DMS53 (cell line): ENCODE data around the gene PLEKHG2.

ENCODE experiments used
- DNase-seq: peaks from one replicate; lab custom pipeline; 2025; lab: John Stamatoyannopoulos, UW

Gene PLEKHG2

DNA sequence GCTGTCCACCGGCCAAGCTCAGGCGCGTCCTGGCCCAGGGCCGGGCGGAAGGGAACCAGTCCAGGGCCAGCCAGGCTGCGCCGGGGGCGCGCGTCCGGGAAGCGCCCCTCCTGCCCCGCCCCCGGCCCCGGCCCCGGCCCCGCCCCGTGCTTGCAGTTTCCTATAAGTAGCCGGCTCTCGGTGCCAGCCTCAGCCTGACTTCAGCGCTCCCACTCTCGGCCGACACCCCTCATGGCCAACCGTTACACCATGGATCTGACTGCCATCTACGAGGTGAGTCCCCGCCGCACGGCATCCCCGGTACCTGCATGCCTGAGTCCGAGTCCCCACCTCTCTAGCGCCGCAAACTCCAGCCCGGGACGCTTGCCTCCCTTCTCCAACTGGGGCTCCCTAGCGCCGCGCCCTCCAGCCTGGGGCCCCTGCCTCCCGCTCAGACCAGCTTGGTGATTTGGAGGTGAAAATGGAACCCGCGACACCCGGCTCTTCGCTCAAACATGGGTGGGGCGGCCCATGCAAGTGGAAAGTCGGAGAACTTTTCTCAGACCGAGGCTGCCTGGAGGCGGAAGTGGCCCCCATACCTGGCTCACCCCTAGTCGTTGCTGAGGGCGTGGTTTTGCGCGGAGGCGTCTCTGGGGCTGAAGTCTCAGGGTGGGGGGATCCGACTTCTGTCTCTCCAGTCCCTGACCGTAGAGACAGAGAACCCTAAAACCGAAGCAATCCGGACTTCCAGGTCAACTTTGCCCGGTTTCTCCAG lies 5.6 kb upstream of the PLEKHG2 start, which contains the start of gene ZFP36:
Gene ZFP36, plus strand, starts transcription at position 192 of the 754 bp plus-strand sequence. Its CDS starts 58 bp downstream, at position 250.
- peak; percentile 94 for DNase-seq

DNA sequence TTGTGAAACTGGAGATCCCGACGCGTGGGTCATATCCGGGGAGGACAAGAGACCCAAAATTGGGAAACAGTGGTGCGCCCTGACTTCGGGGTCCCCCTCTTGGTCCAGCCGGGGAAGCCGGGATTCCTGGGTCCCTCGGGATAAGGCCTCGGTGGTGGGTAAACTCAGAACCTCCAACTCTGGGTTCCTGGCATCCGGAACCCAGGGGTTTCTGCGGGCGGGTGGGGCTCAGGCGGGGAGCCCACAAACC lies 5.1 kb upstream of the PLEKHG2 start:
- no peak for DNase-seq

DNA sequence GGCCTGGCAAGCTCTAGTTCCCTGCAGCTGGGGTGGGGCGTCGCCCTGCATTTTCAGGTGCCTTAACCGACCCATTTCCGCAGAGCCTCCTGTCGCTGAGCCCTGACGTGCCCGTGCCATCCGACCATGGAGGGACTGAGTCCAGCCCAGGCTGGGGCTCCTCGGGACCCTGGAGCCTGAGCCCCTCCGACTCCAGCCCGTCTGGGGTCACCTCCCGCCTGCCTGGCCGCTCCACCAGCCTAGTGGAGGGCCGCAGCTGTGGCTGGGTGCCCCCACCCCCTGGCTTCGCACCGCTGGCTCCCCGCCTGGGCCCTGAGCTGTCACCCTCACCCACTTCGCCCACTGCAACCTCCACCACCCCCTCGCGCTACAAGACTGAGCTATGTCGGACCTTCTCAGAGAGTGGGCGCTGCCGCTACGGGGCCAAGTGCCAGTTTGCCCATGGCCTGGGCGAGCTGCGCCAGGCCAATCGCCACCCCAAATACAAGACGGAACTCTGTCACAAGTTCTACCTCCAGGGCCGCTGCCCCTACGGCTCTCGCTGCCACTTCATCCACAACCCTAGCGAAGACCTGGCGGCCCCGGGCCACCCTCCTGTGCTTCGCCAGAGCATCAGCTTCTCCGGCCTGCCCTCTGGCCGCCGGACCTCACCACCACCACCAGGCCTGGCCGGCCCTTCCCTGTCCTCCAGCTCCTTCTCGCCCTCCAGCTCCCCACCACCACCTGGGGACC lies 4.6 kb upstream of the PLEKHG2 start:
- peak; percentile 82 for DNase-seq

DNA sequence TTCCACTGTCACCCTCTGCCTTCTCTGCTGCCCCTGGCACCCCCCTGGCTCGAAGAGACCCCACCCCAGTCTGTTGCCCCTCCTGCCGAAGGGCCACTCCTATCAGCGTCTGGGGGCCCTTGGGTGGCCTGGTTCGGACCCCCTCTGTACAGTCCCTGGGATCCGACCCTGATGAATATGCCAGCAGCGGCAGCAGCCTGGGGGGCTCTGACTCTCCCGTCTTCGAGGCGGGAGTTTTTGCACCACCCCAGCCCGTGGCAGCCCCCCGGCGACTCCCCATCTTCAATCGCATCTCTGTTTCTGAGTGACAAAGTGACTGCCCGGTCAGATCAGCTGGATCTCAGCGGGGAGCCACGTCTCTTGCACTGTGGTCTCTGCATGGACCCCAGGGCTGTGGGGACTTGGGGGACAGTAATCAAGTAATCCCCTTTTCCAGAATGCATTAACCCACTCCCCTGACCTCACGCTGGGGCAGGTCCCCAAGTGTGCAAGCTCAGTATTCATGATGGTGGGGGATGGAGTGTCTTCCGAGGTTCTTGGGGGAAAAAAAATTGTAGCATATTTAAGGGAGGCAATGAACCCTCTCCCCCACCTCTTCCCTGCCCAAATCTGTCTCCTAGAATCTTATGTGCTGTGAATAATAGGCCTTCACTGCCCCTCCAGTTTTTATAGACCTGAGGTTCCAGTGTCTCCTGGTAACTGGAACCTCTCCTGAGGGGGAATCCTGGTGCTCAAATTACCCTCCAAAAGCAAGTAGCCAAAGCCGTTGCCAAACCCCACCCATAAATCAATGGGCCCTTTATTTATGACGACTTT lies 3.9 kb upstream of the PLEKHG2 start:
- DNase-seq = peak; percentile 70

DNA sequence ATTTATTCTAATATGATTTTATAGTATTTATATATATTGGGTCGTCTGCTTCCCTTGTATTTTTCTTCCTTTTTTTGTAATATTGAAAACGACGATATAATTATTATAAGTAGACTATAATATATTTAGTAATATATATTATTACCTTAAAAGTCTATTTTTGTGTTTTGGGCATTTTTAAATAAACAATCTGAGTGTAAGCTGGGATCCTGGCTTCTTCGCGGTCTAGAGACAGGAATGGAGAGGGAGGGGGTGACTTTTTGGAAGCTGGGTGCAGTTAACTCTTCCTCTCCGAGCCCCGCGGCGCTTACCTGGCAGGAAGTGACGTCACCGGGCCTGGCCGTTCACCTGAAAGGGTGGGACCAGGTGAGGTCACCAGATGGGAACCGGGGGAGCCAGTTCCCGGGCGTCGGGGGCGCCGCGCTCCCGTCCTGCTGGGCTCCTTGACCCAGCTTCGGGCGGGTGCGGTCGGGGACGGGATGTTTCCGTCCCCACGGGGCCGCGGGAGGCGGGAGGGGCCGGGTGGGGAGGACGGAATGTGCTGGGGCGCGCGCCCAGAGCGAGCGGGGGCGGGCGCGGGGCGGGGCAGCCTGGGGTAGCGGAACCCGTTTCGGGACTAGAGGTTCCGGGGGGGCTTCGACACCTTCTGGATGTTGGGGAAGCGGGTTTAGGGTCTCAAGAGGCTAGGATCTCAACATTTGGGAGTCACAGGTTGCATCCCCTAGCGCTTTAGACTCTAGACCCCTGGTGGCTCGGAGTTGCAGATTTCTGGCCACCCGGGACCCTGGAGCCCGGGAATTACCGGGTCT lies 3.1 kb upstream of the PLEKHG2 start:
- peak; percentile 99 for DNase-seq

DNA sequence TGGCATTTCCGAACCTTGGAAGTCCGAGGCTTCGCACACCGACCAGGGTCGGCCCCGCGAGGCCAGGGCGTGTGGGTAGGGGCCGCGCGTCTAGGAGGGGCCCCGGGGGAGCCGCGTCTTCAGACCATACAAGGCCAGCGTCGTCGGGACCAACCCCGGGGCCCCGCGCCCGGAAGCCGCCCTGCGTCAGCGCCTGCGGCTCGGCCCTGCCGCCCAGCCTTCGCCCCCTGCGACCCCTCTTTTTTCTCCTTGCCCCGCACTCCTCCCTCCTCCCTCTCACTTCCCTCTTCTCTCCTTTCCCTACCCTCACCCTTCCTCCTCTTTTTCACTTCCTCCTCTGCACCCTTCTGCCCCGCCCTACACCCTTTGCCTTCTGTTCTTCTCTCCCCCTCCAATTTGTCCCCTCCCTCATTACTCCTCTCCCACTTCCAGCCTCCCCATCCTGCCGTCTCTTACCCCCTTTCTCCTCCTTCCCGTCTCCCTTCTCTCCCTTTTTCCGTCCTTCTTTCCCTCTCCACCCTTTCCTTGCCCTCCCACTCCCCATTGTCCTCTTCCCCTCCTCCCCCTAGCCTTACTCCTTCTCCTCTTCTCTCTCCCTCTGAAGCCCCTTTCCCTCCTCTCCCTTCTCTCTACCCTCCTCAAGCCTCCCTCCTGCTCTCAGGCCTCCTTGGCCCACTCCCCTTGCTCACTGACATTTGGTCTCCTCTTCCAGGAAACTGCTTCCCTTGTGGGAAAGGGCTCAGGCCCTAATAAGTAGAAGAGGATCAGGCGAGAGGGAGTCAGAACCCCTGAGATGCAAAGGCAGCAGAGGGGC lies 2.2 kb upstream of the PLEKHG2 start:
- peak; percentile 85 for DNase-seq

DNA sequence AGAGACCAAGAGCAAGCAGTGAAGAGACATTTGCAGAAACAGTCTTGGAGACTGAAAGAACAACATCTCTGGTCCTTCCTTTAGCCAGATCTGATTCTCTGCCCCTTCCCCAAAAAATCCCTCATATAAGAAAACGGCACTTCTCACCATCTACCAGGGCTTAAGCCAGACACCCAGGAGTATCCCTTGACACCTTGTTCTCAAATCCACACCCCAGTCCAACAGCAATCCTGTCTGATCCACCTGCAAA lies 1.7 kb upstream of the PLEKHG2 start:
- DNase-seq = no peak

DNA sequence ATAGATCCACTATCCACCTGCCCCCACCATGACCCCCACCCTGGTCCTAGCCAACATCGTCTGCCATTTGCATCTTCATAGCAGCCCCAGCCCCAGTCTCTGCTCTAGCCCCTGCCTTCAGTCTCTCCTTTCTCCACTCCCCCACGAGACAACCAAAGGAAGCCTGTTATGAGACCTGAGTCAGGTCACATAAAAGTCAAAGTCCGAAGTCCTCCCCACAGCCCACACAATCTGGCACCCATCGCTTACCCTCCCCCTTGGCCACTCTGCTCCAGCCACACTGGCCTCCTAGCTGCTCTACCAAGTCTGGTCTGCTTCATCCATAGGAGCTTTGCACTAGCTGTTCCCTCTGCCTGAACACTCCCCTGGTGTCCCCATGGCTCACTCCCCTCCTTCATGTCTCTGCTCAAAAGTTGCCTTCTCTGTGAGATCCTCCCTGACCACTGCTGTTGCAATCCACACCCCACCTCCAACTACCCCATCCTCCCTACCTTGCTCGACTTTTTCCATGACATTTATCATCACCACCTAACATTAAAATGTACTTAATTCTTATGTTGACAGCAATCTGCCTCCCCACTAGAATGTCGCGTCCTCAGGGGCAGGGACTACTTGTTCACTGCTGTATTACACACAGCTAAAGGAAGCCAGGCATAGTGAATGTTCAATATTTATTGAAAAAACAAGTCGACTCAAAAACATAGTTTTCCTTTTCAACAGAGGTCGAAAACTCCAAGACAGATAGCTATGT lies 1.2 kb upstream of the PLEKHG2 start:
- peak; percentile 76 for DNase-seq

DNA sequence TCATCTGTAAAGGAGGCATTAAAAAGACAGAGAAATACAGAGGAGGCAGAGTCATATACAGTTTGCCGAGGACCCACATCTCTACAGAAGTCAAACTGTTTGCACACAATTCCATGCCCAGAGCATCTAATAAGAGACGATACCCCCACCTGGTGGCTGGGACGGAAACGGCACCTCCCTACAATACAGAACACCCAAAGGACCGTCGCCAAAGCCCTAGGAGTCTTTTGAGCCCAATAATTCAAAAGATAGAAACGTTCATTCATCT lies 703 bp upstream of the PLEKHG2 start:
- DNase-seq = peak; percentile 98

DNA sequence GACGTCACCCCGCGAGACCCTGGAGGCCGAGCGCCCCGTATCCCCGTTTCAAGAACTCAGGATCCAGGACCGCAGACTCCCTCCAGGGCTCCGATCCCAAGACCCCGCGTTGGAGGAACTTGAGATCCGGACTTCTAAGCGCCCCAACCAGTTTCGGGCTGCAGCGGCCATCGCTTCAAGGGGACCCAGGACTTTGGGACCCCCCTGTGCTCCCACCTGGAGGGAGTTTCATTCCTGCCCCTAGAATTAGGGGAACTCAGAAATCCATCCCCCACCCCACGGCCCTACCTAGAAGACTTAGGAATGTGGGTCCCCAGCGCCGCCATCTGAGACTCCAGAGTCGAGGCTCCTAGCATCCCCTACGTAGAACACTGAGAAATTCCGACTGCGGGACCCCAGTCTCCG lies 400 bp downstream of the PLEKHG2 start:
- DNase-seq = peak; percentile 60

DNA sequence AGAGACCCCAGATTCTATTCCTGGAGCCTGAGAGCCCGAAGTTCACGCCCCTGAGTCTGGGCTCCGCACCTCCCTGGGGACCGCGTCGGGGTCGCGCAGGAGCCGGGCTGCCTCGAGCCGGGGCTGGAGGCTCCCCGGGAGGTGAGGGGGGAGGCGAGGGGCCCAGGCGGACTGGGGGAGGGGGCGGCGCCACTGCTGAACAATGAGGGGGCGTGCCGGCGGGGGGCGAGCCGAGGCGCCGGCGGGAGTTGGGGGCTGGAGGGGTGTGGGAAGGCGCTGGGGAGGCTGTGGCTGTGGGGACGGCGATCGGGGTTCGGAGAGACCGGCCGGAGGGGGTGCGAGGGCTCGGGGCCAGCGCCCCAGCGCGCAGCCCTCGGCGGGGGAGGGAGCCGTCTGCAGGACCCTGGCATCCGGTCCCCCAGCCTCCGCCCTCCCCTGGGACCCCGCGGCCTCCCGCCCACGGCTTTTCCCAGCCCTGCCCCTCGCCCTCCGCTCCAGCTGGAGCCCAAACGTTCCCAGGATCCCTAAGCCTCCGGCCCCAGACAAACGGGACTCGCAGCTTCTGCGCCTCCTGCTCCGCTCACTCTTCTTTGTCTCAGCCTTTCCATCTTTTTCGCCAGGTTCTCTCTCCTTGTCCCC lies 922 bp downstream of the PLEKHG2 start:
- DNase-seq = peak; percentile 57

DNA sequence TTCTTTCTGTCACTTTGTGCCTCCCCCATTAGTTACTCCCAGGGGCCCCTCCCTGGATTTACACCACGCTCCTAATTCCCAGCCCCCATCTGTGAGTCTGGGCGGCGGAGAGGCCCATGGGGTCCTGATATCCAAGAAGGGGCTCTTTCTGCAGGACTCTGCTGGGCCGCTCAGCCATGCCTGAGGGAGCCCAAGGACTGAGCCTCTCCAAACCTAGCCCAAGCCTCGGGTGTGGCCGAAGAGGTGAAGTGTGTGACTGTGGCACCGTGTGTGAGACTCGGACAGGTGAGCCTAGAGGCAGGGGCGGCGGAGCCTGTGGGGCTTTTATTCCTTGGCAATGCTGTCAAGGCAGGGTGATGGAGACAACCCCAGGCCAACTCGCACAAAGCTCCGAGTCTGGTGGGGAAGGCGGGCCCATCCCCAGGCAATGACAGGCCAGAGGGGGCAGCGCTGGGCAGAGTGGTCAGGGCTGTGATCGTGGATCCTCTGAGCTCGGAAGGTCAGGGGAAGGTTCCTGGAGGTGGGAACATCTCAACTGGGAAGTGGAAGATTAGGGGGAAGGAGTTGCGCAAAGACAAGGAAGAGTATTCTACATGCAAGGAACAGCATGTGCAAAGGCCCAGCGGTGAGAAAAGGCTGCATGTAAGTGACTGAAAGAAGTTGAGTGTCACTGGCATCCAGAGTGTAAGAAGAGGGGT lies 1.6 kb downstream of the PLEKHG2 start:
- DNase-seq = no peak

DNA sequence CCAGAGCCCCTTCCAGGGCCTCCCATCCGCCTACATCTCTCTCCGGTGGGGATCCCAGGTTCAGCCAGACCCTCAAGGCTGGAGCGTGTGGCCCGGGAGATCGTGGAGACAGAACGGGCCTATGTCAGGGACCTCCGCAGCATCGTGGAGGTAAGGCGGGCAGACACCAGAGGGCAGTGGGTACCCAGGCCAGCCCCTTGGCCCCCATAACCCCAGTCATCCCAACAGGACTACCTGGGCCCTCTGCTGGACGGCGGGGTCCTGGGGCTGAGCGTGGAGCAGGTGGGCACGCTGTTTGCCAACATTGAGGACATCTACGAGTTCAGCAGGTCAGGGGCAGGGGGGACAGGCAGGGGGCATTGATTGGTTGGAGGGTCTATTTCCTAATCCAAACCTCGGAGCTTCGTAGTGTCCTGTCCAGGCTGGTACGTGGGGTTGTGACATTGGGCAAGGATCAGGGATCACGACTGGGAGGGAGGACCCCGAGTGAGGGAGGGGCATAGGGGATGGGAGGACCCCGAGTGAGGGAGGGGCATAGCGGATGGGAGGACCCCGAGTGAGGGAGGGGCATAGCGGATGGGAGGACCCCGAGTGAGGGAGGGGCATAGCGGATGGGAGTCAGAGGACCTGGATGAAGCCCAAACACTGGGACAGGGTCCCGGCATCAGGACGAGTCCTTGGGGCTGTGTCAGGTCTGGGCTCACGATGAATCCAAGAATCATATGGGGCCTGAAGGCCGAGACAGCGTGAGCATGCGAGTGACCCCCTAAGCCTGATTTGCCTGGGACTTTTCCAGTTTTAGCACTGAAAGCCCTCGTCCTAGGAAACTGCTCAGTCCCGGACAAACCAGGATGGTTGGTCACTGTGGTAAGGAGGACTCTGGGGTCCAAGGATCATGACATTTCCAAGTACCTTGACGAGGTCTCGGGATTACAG lies 2.9 kb downstream of the PLEKHG2 start:
- DNase-seq = no peak

DNA sequence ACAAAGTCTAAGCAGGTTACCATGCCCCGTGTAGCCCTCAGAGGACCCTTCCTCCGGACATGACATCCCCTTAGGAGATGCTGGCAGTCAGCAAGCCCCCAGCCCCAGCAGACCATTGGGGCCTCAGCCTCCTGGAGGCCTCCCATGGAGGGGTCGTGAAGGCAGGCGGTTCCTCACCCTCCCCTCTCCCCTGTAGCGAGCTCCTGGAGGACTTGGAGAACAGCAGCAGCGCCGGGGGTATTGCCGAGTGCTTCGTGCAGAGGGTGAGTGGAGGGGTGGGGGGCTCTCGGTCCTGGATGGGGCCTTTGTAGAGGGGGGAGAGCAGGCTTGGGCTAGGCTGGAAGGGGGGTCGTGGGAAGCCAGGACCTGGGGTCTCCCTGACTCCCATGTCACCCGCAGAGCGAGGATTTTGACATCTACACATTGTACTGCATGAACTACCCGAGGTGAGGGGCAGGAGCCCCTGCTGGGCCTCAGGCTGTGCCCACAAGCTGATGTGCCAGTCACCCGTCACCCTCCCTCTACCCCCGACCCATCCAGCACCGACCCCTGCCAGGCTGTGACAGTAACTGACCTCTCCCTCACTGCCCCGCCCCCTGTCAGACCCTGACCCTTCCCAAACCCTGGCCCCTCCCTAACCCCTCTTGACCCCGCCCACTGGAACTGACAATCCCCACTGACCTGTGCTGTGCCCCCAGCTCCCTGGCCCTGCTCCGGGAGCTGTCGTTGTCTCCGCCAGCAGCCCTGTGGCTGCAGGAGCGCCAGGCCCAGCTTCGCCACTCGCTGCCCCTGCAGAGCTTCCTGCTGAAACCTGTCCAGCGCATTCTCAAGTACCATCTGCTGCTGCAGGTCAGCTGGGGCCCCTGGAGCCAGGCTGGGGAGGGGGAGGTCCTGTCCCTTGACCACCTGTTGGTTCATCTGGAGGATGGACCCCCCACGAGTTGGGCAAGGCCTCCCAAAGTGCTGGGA lies 4.0 kb downstream of the PLEKHG2 start:
- DNase-seq = peak; percentile 57

DNA sequence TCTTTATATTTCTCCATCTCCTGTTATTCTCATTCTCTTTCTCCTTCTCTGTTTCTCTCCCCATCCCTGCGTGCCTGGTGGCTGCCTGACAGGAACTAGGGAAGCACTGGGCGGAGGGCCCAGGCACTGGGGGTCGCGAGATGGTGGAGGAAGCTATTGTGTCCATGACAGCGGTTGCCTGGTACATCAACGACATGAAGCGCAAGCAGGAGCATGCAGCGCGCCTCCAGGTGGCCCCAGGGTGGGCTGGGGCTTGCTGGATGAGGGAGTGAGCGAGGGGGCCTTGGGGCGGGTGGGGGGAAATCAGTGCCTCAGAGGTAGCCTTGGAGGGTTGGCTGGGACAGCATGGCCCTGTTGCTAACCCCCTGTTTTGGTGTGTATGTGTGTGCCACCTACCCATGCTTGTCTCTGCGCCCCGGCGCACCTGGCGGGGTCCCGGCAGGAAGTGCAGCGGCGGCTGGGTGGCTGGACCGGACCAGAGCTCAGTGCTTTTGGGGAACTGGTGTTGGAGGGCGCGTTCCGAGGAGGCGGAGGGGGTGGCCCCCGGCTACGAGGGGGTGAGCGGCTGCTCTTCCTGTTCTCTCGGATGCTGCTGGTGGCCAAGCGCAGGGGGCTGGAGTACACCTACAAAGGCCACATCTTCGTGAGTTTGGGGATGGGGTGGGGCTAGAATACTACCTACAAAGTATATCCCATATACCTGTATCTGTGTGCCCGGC lies 5.2 kb downstream of the PLEKHG2 start:
- no peak for DNase-seq

DNA sequence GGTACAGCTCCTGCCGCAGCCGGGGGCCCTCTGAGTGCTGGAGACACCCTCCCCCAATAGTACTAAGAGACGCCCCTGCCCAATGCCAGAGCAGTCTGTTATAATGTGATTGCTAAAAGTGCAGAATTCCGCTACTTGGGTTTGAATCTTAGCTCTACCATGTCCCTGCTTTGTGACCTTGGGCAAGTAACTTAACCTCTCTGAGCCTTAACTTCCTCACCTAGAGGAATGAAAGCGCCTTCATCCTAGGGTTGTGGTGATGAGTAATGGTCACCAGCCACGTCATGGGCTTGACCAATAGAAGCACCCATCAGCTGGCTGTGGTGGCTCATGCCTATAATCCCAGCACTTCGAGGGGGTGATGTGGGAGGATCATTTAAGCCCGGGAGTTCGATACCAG lies 6.5 kb downstream of the PLEKHG2 start:
- no peak for DNase-seq

DNA sequence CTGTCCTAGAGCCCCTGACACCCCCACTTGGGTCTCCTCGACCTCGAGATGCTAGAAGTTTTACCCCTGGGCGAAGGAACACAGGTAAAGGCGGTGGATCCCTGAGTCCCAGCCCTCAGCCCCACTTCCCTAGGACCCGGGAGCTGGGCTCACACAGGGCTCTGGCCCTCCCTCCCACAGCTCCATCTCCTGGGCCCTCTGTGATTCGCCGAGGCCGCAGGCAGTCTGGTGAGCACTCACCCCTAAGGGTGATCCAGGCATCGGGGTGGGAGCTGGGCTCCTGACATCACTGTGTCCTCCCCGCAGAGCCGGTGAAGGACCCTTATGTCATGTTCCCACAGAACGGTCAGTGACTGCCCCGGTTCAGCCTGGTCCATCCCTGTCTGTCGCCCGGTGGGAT lies 8.3 kb downstream of the PLEKHG2 start:
- DNase-seq = no peak
